ENCODE data around the gene KEL.

Gene KEL

DNA sequence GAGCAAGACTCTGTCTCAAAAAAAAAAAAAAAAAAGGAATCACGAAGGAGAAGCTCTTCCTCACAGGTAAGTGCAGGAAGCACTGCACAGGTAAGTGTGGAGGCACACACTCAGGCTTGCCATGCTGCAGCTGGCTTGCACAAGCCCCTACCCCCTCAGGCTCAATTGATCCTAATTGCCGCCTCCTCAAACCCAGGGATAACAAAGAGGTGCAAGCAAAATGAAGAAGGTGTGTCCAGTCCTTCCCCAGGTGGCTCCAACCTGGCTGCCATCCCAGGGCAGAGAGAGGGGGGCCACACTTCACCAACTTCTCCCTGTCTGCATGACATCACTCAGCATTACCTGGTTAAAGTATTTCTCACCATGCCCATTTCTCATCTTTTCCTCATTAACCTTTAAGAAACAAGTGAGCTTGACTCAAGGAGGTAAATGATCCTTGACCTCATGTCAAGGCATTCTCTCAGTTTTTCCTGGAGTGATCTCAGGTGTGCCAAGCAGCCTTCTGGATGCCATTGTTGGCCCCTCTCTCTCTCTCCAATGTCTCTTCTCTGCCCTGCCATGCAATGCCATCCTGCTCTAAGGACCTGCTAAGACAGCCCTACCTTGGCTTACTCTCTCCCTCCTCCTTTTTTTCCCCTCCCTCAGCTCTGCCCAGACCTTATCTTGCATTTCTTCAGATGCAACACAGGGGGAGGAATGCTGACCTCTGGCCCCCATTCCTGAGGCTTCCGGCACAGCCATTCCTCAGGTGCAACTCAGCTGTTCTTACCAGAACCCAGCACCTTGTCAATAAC lies 63.6 kb downstream of the KEL start:
- in situ Hi-C loops (cut with HindIII; ENCODE audit: low pct_unique_long_range_greater_than_20kb, low sequenced_read_pairs) = no loop called here
- no peak for DNase-seq (ENCODE audit: low read depth in 1 of 2, low spot score in 1 of 2)
- TF ChIP-seq JUND (IDR thresholded peaks at IDR 0.05; ENCODE audit: low read depth) = no peak

- in situ Hi-C loops (cut with HindIII; ENCODE audit: low pct_unique_long_range_greater_than_20kb, low sequenced_read_pairs) = no loop called here
- no peak for DNase-seq (ENCODE audit: low read depth in 1 of 2, low spot score in 1 of 2)
- TF ChIP-seq JUND (IDR thresholded peaks at IDR 0.05; ENCODE audit: low read depth) = no peak
Observed at GRCh38 chr7:142897691-142898090, 64.5 kb downstream of the KEL start.

DNA sequence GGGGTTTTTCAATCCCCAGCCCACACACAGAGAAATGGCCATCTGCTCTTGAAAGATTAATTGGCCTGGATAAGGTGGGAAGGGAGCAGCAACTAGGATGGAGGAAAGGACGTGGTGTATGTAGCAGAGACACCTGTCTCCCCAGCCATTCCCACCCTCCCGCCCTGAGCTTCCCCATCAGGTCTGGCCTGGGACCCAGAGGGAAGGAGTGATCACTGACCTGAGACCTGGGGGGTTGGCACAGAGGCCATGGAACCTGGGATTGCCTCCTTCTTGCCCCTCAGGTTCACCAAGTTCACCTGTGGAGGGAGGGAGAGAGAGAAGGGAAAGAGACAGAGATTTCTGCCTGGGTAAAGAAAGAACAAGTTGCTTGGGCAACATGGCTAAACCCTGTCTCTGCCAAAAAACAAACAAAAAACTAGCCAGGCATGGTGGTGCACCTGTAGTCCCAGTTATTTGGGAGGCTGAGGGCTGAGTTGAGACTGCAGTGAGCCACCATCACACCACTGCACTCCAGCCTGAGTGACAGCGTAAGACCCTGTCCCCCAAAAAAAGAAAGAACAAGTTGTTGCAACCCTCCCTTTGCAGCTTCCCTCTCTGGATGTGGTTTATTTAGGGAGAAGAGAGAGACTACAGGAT lies 65.3 kb downstream of the KEL start:
- in situ Hi-C loops (cut with HindIII; ENCODE audit: low pct_unique_long_range_greater_than_20kb, low sequenced_read_pairs) = no loop called here
- no peak for DNase-seq (ENCODE audit: low read depth in 1 of 2, low spot score in 1 of 2)
- TF ChIP-seq JUND (IDR thresholded peaks at IDR 0.05; ENCODE audit: low read depth) = no peak

- in situ Hi-C loops (cut with HindIII; ENCODE audit: low pct_unique_long_range_greater_than_20kb, low sequenced_read_pairs) = no loop called here
- no peak for TF ChIP-seq JUND (IDR thresholded peaks at IDR 0.05; ENCODE audit: low read depth)
- DNase-seq (ENCODE audit: low read depth in 1 of 2, low spot score in 1 of 2) = no peak
Observed at GRCh38 chr7:142896151-142896550, 66.0 kb downstream of the KEL start.

DNA sequence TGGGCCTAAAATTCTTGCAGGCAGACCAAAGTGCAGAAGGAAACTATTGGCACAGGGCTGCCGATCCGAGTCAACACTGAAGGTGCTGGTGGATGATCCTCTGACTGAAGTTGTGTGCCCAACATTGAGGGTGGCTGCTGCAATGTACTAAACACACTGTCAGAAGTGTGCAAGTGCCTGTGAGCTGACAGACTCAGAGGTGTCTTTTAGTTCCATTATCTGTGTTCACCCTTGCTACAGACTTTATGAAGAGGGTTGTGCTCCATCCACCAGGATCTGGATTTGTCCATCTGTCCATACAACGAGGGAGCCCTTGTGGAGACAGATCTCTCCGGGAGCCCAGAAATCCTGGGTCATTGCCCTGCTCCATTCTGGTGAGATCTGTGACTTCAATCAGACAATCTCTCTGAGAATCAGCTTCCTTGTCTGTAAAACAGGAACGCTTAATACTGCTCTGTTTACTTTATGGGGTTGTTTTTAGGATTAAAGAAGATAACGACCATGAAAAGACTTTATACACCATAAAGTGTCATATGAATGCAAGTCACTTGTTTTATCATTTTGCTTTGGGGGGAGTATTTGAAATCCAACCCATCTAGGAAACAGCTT lies 67.1 kb downstream of the KEL start:
- DNase-seq (ENCODE audit: low read depth in 1 of 2, low spot score in 1 of 2) = no peak
- in situ Hi-C loops (cut with HindIII; ENCODE audit: low pct_unique_long_range_greater_than_20kb, low sequenced_read_pairs) = no loop called here
- TF ChIP-seq JUND (IDR thresholded peaks at IDR 0.05; ENCODE audit: low read depth) = no peak

DNA sequence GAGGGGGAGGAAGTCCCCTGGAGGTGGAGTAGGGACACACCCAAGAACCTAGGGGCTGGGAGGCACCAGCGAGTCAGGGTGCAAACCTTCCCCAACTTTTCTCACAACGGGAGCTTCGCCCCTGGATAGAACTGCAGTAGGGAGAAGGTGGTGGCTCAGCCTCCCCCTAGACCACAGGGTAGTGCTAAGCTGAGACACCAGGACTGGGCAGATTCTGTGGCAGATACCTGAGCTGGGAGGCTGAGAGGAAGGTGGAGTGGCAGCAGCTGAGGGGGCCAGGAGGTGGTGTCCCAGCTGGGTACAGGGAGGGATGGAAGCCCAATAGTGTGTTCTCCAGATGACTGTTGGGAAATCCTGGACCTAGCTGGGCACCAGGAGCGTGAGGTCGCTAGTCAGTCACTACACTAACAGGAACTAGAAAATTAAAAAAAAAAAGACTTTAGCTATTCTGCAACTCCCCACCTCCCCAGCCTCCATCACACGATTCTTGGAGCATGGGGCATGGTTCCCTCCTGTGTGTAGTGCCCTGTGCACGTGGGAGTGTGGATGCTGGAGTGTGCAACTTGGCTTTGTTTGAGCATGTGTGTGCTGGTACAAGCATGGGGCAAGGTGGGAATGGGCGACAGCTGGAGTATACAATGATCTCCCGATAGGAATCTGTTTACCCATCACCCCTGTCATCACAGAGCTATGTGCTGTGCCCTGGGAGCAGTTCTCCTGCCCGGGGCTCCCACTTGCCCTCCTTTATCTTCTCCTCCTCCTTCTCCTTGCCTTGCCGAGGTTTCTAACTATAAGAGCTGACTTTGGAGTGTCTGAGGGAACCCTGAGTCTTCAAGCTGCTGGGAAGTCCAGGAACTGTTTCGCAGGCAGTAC lies 67.8 kb downstream of the KEL start:
- no peak for DNase-seq (ENCODE audit: low read depth in 1 of 2, low spot score in 1 of 2)
- in situ Hi-C loops (cut with HindIII; ENCODE audit: low pct_unique_long_range_greater_than_20kb, low sequenced_read_pairs) = no loop called here
- TF ChIP-seq JUND (IDR thresholded peaks at IDR 0.05; ENCODE audit: low read depth) = no peak

DNA sequence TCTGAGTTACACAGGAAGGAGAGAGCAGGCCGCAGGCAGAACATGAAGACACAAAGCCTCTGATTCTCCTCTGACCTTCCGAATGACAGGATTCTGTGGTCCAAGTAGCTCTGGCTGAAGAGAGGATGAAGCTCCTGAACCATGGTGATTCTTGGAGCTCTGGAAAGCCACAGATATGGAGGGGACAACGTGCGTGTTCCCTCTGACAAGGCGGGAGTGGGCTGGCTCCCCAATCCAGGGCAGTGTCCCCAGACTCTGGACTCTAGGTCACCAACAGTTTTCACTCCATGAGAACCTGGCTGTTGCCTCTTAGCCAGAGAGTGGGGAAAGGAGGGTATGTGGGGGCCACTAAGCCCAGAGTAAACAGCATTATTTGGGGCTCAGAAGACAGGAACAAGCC lies 69.2 kb downstream of the KEL start:
- in situ Hi-C loops (cut with HindIII; ENCODE audit: low pct_unique_long_range_greater_than_20kb, low sequenced_read_pairs) = no loop called here
- DNase-seq (ENCODE audit: low read depth in 1 of 2, low spot score in 1 of 2) = no peak
- TF ChIP-seq JUND (IDR thresholded peaks at IDR 0.05; ENCODE audit: low read depth) = no peak

- in situ Hi-C loops (cut with HindIII; ENCODE audit: low pct_unique_long_range_greater_than_20kb, low sequenced_read_pairs) = no loop called here
- TF ChIP-seq JUND (IDR thresholded peaks at IDR 0.05; ENCODE audit: low read depth) = no peak
- DNase-seq (ENCODE audit: low read depth in 1 of 2, low spot score in 1 of 2) = no peak
Observed at GRCh38 chr7:142891490-142892082, 70.6 kb downstream of the KEL start.
